Measurements from ENCODE around the gene TMEM63A.
A peak's percentile ranks its signal among the peaks of the same experiment; 100 is the strongest.

The TMEM63A gene

DNA sequence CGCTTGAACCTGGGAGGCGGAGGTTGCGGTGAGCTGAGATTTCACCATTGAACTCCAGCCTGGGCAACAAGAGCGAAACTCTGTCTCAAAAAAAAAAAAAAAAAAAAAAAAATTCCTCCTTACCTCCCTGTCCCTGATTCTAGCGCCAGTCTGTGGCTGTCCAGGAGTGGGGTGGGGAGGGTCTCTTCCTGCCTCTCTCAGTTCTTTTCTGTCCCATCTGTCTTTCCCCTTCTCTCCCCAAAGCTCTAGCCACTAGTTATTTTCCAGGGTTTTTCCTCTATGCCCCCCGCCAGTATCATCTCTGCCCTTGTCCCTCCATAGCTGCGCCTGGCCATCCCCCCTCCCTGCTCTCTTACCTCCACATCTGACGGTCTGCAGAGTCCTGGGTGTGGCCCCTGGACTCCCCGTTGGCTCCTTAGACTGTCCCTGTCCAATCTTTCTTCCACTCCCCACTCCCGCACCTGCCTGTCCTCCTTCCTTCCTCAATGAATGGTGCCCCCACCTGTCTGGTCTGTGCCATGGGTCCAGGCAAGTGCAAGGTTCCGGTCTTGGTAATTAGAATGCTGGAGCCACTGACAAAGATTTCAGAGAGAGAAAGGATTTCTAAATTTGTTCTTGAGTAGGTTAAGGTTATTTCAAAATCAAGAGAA is 1.6 kb upstream of the TMEM63A start:
- no peak overlapping the region; the same call in 1 of the 2 replicates for H3K4me3 ChIP-seq (ENCODE audit: low read length)
- DNase-seq (ENCODE audit: low read depth), result no peak
- TF ChIP-seq, protein P1, sequence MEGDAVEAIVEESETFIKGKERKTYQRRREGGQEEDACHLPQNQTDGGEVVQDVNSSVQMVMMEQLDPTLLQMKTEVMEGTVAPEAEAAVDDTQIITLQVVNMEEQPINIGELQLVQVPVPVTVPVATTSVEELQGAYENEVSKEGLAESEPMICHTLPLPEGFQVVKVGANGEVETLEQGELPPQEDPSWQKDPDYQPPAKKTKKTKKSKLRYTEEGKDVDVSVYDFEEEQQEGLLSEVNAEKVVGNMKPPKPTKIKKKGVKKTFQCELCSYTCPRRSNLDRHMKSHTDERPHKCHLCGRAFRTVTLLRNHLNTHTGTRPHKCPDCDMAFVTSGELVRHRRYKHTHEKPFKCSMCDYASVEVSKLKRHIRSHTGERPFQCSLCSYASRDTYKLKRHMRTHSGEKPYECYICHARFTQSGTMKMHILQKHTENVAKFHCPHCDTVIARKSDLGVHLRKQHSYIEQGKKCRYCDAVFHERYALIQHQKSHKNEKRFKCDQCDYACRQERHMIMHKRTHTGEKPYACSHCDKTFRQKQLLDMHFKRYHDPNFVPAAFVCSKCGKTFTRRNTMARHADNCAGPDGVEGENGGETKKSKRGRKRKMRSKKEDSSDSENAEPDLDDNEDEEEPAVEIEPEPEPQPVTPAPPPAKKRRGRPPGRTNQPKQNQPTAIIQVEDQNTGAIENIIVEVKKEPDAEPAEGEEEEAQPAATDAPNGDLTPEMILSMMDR (conservative IDR thresholded peaks at IDR 0.05; ENCODE audit: low read length), result no peak

DNA sequence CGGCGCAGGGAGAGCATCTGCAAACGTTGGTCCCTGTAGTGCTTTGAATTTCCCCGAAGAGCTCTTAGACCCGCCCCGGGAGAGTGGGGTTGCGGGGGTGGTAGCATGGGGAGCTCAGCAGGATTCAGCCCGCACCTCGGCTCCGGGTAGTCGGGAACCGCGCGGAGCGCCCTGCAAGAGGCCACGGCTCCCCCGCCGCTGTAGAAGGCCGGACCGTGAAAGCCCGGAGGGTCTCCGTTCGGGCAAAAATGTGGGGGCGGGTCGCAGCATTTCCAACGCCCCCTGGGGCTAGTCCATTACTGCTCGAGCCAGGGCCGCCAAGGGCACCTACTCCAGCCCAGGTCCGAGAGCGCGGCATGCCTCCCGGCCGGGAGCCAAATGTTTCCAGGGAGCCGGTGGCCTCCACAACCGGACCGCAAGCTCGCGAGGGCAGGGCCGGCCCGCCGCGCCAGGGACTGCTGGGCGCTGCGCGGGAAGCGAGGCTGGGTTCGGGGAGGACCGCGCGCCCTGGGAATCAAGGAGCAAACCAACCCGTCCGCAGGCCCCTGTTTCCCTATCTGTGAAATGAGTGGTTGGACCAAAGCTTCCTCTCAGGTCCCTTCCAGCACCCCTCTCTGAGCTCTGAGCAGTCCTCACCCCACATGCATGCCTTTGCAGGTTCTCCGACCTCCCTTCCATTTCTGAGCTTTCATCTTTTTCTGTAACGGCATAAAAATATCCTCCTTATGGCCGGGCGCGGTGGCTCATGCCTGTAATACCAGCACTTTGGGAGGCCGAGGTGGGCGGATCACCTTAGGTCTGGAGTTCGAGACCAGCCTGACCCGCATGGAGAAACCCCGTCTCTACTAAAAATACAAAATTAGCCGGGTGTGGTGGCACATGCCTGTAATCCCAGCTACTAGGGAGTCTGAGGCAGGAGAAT is 775 bp upstream of the TMEM63A start:
- TF ChIP-seq, protein P1 (conservative IDR thresholded peaks at IDR 0.05; ENCODE audit: low read length), result no peak
- peak; percentile 45 for DNase-seq (ENCODE audit: low read depth)
- H3K4me3 ChIP-seq (ENCODE audit: low read length), result peak overlapping the region; percentile 97

DNA sequence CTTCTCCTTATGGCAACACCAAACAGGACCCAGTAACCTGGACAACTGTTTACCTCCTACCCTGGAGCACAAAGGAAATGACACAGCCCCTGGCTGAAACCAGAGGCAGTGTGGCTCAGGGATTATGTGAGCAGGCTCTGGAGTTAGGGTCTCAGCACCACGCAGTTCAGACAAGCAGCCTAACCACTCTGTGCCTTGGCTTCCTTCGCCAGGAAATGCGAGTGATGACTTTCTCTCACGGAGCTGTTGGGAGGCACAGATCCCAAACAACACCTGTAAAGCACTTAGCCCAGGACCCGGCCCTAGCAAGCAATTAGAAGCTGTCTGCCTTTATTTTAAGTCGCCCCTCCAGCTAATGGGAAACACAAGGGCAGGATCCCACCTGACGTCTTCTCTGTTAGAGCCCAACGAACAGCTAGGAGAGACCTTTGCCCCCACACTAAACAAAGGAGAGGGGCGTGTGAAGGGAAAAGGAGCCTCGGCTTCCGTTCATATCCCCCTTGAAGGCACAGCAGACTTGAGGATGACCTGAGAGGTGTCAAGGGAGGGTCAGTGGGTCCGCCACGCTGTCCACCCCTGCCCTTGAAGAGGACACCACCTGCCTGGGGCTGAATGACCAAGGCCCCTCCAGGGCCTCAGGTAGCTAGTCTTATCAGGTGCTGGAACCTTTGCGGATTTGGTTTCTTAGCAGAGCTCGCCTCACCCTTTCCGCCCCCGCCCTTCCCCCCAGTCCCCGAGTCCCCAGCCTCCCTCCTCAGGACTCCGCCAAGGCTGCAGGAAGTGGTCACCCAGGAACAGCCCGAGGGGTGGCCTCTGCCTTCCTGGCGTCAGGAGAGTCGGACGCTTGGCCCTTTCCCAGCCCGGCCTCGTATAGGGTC is 860 bp downstream of the TMEM63A start:
- peak; percentile 48 for DNase-seq (ENCODE audit: low read depth)
- peak overlapping the region; percentile 97 for H3K4me3 ChIP-seq (ENCODE audit: low read length)
- TF ChIP-seq, protein P1 (conservative IDR thresholded peaks at IDR 0.05; ENCODE audit: low read length), result no peak

GRCh38 chr1:225880636-225881035 is 1.5 kb downstream of the TMEM63A start:
- TF ChIP-seq, protein P1 (conservative IDR thresholded peaks at IDR 0.05; ENCODE audit: low read length), result no peak
- H3K4me3 ChIP-seq (ENCODE audit: low read length), result peak overlapping the region; percentile 97
- no peak for DNase-seq (ENCODE audit: low read depth)

DNA sequence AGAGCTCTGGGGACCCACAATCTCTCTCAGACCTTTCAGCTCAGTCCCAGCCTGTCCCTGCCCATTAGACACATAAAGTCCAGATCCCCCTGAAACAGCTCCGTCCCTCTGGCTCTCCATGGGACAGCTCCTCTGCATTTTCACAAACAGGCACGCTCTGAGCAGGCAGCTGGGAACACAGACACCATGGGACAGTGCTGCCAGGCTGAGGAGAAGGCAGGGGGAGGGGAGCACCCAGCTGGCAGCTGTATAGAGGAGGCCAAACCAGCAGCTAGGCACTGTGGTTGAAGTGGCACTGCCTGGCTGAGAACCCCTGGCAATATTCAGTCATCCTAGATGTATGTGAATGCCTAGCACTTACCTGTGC is 2.0 kb downstream of the TMEM63A start:
- TF ChIP-seq, protein P1 (conservative IDR thresholded peaks at IDR 0.05; ENCODE audit: low read length), result no peak
- H3K4me3 ChIP-seq (ENCODE audit: low read length), result no peak overlapping the region
- no peak for DNase-seq (ENCODE audit: low read depth)

- DNase-seq (ENCODE audit: low read depth), result no peak
Measured at GRCh38 chr1:225879521-225880221, 2.5 kb downstream of the TMEM63A start.

More at GRCh38 chr1:225879521-225880221, 2.5 kb downstream of the TMEM63A start:
- H3K4me3 ChIP-seq (ENCODE audit: low read length), result no peak overlapping the region
- TF ChIP-seq, protein P1 (conservative IDR thresholded peaks at IDR 0.05; ENCODE audit: low read length), result no peak

All from AG10803 (cell line).